ENCODE data around the gene DCBLD1. TPM values are rescaled to one million over a fixed set of nuclear protein-coding genes. Genes with fewer than 3 reads are reported as not detected.

The DCBLD1 gene
- total RNA-seq, 1 experiment from 2014 or later = 11.2 TPM

DNA sequence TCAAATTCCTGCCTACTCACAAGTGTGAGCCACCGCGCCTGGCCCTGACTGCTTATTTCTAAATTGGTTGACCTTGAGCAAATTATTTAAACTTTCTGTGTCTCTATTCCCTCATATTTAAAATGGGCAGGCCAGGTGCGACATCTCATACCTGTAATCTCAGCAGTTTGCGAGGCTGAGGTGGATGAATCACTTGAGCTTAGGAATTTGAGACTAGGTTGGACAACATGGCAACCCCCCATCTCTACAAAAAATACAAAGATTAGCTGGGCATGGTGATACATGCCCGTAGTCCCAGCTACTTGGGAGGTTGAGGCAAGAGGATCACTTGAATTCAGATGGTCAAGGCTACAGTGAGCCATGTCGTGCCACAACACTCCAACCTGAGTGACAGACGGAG lies 26.5 kb downstream of the DCBLD1 start:
- Mint-ChIP-seq H3K27me3 (ENCODE audit: low read depth) (no peaks in the 10 kb centered on the region), H3K27ac (no peak overlapping the region), H3K36me3 (no peaks in the 10 kb centered on the region), H3K4me3 (no peak overlapping the region), H3K4me1 (peaks cover 10% of the 10 kb centered on the region), H3K9me3 (no peaks in the 10 kb centered on the region)
- ChIA-PET POLR2A (no interaction called here), CTCF (no interaction called here)
- TF ChIP-seq, protein P1, sequence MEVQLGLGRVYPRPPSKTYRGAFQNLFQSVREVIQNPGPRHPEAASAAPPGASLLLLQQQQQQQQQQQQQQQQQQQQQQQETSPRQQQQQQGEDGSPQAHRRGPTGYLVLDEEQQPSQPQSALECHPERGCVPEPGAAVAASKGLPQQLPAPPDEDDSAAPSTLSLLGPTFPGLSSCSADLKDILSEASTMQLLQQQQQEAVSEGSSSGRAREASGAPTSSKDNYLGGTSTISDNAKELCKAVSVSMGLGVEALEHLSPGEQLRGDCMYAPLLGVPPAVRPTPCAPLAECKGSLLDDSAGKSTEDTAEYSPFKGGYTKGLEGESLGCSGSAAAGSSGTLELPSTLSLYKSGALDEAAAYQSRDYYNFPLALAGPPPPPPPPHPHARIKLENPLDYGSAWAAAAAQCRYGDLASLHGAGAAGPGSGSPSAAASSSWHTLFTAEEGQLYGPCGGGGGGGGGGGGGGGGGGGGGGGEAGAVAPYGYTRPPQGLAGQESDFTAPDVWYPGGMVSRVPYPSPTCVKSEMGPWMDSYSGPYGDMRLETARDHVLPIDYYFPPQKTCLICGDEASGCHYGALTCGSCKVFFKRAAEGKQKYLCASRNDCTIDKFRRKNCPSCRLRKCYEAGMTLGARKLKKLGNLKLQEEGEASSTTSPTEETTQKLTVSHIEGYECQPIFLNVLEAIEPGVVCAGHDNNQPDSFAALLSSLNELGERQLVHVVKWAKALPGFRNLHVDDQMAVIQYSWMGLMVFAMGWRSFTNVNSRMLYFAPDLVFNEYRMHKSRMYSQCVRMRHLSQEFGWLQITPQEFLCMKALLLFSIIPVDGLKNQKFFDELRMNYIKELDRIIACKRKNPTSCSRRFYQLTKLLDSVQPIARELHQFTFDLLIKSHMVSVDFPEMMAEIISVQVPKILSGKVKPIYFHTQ (CRISPR knock-in tag; IDR thresholded peaks at IDR 0.05) = no peak
- no peak for ATAC-seq
- no peak for DNase-seq (ENCODE audit: low spot score)

DNA sequence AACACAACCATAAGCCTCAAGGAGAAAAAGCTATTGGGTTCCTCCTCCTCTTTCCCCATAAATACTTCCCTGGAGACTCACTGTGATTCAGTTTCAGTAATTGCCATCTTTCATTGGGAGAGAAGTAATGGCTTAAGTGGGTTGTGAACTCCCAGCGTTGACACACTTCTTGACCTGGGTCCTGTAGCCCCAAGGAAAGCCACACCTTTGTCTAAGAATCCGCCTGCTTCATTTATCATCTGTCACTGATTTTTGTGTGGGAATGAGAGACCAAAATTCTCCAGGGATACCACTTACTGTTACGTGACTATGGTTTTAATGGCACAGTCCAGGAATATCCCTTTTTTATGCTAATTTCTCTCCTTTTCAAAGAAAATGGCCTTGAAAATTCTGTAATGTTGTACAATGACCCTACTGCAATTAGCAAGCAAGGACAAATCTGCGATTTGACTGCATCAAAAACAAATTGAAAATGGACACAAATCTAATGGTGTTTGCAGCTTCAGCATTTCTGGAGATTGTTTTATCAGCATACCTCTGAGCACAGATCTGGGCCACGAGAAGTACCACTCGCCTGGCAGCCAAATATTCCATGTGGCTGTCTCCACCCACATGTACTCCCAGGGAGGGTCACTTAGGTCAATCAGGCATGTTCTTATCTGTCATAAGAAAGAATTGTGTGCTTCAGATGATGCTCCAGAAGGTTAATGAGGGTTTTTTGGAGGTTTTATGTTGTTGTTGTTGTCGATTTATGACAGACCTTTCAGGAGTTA lies 29.8 kb downstream of the DCBLD1 start:
- DNase-seq (ENCODE audit: low spot score) (no peak), ATAC-seq (no peak)
- Mint-ChIP-seq H3K4me1 (peaks cover 13% of the 10 kb centered on the region), H3K4me3 (no peak overlapping the region), H3K27ac (no peak overlapping the region), H3K36me3 (peaks cover 8% of the 10 kb centered on the region), H3K27me3 (ENCODE audit: low read depth) (no peaks in the 10 kb centered on the region), H3K9me3 (peaks cover 10% of the 10 kb centered on the region)
- TF ChIP-seq GABPB1 (CRISPR knock-in tag; IDR thresholded peaks at IDR 0.05) (no peak), NR1H2 (CRISPR knock-in tag; IDR thresholded peaks at IDR 0.05) (no peak), RORB (CRISPR knock-in tag; IDR thresholded peaks at IDR 0.05) (no peak), ZNF423 (CRISPR knock-in tag; IDR thresholded peaks at IDR 0.05) (no peak), ETV6 (CRISPR knock-in tag; IDR thresholded peaks at IDR 0.05) (no peak), SP1 (CRISPR knock-in tag; conservative IDR thresholded peaks at IDR 0.05) (no peak), ZNF219 (CRISPR knock-in tag; IDR thresholded peaks at IDR 0.05; ENCODE audit: borderline replicate concordance) (no peak), ZNF416 (CRISPR knock-in tag; IDR thresholded peaks at IDR 0.05) (no peak), MXD4 (CRISPR knock-in tag; IDR thresholded peaks at IDR 0.05; ENCODE audit: borderline replicate concordance) (no peak), EMX1 (CRISPR knock-in tag; IDR thresholded peaks at IDR 0.05) (no peak), RELA (CRISPR knock-in tag; IDR thresholded peaks at IDR 0.05; ENCODE audit: borderline replicate concordance) (no peak)
- TF ChIP-seq, protein P2, sequence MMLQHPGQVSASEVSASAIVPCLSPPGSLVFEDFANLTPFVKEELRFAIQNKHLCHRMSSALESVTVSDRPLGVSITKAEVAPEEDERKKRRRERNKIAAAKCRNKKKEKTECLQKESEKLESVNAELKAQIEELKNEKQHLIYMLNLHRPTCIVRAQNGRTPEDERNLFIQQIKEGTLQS (CRISPR knock-in tag; conservative IDR thresholded peaks at IDR 0.05) = no peak
- TF ChIP-seq, protein P3, sequence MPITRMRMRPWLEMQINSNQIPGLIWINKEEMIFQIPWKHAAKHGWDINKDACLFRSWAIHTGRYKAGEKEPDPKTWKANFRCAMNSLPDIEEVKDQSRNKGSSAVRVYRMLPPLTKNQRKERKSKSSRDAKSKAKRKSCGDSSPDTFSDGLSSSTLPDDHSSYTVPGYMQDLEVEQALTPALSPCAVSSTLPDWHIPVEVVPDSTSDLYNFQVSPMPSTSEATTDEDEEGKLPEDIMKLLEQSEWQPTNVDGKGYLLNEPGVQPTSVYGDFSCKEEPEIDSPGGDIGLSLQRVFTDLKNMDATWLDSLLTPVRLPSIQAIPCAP (CRISPR knock-in tag; IDR thresholded peaks at IDR 0.05) = no peak
- TF ChIP-seq, protein P4, sequence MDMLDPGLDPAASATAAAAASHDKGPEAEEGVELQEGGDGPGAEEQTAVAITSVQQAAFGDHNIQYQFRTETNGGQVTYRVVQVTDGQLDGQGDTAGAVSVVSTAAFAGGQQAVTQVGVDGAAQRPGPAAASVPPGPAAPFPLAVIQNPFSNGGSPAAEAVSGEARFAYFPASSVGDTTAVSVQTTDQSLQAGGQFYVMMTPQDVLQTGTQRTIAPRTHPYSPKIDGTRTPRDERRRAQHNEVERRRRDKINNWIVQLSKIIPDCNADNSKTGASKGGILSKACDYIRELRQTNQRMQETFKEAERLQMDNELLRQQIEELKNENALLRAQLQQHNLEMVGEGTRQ (CRISPR knock-in tag; IDR thresholded peaks at IDR 0.05) = no peak
- TF ChIP-seq, protein P5, sequence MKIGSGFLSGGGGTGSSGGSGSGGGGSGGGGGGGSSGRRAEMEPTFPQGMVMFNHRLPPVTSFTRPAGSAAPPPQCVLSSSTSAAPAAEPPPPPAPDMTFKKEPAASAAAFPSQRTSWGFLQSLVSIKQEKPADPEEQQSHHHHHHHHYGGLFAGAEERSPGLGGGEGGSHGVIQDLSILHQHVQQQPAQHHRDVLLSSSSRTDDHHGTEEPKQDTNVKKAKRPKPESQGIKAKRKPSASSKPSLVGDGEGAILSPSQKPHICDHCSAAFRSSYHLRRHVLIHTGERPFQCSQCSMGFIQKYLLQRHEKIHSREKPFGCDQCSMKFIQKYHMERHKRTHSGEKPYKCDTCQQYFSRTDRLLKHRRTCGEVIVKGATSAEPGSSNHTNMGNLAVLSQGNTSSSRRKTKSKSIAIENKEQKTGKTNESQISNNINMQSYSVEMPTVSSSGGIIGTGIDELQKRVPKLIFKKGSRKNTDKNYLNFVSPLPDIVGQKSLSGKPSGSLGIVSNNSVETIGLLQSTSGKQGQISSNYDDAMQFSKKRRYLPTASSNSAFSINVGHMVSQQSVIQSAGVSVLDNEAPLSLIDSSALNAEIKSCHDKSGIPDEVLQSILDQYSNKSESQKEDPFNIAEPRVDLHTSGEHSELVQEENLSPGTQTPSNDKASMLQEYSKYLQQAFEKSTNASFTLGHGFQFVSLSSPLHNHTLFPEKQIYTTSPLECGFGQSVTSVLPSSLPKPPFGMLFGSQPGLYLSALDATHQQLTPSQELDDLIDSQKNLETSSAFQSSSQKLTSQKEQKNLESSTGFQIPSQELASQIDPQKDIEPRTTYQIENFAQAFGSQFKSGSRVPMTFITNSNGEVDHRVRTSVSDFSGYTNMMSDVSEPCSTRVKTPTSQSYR (CRISPR knock-in tag; IDR thresholded peaks at IDR 0.05) = no peak
- TF ChIP-seq, protein P6, sequence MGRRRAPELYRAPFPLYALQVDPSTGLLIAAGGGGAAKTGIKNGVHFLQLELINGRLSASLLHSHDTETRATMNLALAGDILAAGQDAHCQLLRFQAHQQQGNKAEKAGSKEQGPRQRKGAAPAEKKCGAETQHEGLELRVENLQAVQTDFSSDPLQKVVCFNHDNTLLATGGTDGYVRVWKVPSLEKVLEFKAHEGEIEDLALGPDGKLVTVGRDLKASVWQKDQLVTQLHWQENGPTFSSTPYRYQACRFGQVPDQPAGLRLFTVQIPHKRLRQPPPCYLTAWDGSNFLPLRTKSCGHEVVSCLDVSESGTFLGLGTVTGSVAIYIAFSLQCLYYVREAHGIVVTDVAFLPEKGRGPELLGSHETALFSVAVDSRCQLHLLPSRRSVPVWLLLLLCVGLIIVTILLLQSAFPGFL (CRISPR knock-in tag; IDR thresholded peaks at IDR 0.05; ENCODE audit: borderline replicate concordance) = no peak
- POLR2A ChIA-PET = no interaction called here
- CTCF ChIA-PET = interaction anchor here (0.6 kb wide), 1 partner anchor 60 kb away, joined by 3 read pairs; no protein-coding TSS in a partner anchor
